Nephron (organoid): ENCODE measurements around the gene RUFY4.

Experiments
- H3K27ac Mint-ChIP-seq, 3 experiments: 2 replicates each; pipeline ENCODE4 v1.8.0; 2020; ENCODE audit warnings: mixed read lengths in 3 of 3, mild to moderate bottlenecking in 2 of 3, moderate library complexity in 1 of 3
- H3K27me3 Mint-ChIP-seq: 2 replicates; pipeline ENCODE4 v1.8.0; 2021; ENCODE audit warnings: low read depth, mild to moderate bottlenecking, moderate library complexity, mixed read lengths
- H3K36me3 Mint-ChIP-seq: 2 replicates; pipeline ENCODE4 v1.8.0; 2020; ENCODE audit warnings: low read depth, mixed read lengths
- H3K4me1 Mint-ChIP-seq: 2 replicates; pipeline ENCODE4 v1.8.0; 2020; ENCODE audit warnings: mixed read lengths
- H3K4me3 Mint-ChIP-seq, 3 experiments: 2 replicates each; pipeline ENCODE4 v1.8.0; 2020; ENCODE audit warnings: mild to moderate bottlenecking in 3 of 3, mixed read lengths in 3 of 3, moderate library complexity in 2 of 3
- H3K9me3 Mint-ChIP-seq: 2 replicates; pipeline ENCODE4 v1.8.0; 2020; ENCODE audit warnings: mixed read lengths
- TF ChIP-seq, protein P1 (sequence below), 3 experiments: fragments of 200-600 bp; sonication (generic); IDR thresholded peaks; one replicate each; pipeline ENCODE4 v1.5.0; 2021; ENCODE audit warnings: antibody characterized with exemption in 3 of 3; ENCODE audit not compliant: unreplicated experiment in 3 of 3

The RUFY4 gene

DNA sequence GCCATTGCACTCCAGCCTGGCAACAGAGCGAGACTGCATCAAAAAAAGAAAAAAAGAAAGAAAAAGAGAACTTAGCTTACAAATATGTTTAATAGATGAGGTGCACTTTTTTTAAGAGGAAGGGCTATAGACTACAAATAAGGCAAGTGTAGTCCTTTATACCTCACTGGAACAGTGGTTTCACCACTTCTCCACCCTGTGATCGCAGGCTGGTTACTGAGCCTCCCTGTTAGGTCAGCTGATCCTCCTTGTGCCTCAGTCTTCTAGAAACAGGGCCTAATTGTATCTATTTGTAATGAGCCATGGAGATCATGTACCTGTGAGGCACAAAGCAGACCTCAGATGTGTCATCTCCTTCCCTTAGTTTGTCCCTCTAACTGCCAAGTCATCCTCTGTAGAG is 61.3 kb downstream of the RUFY4 start:
- H3K9me3 Mint-ChIP-seq: no peaks in the 10 kb centered on the region
- H3K27ac Mint-ChIP-seq: no peak overlapping the region
- TF ChIP-seq, protein P1, sequence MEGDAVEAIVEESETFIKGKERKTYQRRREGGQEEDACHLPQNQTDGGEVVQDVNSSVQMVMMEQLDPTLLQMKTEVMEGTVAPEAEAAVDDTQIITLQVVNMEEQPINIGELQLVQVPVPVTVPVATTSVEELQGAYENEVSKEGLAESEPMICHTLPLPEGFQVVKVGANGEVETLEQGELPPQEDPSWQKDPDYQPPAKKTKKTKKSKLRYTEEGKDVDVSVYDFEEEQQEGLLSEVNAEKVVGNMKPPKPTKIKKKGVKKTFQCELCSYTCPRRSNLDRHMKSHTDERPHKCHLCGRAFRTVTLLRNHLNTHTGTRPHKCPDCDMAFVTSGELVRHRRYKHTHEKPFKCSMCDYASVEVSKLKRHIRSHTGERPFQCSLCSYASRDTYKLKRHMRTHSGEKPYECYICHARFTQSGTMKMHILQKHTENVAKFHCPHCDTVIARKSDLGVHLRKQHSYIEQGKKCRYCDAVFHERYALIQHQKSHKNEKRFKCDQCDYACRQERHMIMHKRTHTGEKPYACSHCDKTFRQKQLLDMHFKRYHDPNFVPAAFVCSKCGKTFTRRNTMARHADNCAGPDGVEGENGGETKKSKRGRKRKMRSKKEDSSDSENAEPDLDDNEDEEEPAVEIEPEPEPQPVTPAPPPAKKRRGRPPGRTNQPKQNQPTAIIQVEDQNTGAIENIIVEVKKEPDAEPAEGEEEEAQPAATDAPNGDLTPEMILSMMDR (IDR thresholded peaks at IDR 0.05; ENCODE audit: unreplicated experiment in 3 of 3): no peak
- no peaks in the 10 kb centered on the region for H3K4me1 Mint-ChIP-seq
- no peak overlapping the region for H3K4me3 Mint-ChIP-seq
- H3K27me3 Mint-ChIP-seq: peaks cover 15% of the 10 kb centered on the region
- H3K36me3 Mint-ChIP-seq: no peaks in the 10 kb centered on the region

DNA sequence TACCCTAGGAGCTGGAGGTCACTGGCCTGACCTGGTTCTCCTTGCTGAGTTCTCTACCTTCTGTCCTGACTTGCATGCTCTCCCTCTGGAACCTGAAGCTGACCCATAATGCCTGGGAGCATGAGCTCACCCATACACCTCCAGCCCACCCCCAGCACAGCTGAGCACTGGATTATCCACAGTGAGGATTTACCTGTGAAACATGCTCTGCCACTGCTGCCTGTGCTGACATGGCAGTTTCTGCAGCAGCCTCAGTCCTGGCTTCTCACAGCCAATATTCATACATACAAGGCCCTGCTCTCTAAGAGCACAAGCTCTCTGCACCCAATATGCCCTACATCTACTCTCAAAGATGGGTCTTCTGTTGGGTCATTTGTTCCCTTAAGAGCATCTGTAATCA is 61.8 kb downstream of the RUFY4 start:
- Mint-ChIP-seq H3K9me3 (no peaks in the 10 kb centered on the region), H3K36me3 (no peaks in the 10 kb centered on the region), H3K4me3 (no peak overlapping the region), H3K27ac (no peak overlapping the region), H3K27me3 (peaks cover 15% of the 10 kb centered on the region), H3K4me1 (no peaks in the 10 kb centered on the region)
- TF ChIP-seq, protein P1 (IDR thresholded peaks at IDR 0.05; ENCODE audit: unreplicated experiment in 3 of 3): no peak

DNA sequence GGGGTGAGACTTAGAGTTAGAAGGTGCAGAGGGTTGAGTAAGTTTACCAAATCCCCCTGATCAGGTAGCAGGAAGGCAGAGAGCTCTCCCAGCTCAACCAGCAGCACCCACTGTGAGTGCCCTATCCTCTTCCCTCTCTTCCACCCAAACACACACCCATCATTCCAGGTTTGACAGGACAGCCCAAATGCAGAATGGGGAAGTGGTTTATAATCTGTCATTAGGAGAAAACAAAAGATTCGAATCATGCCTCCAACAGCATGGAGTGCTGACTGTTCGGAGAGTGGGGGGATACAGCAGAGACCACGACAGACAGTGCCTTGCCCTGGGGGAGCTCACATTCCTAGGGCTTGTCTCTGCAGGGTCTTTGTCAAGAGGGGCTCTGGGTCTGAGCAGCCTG is 68.5 kb downstream of the RUFY4 start:
- H3K4me1 Mint-ChIP-seq: no peaks in the 10 kb centered on the region
- no peak overlapping the region for H3K27ac Mint-ChIP-seq
- no peaks in the 10 kb centered on the region for H3K36me3 Mint-ChIP-seq
- peaks cover 2% of the 10 kb centered on the region for H3K9me3 Mint-ChIP-seq
- TF ChIP-seq, protein P1 (IDR thresholded peaks at IDR 0.05; ENCODE audit: unreplicated experiment in 3 of 3): no peak
- peaks cover 46% of the 10 kb centered on the region for H3K27me3 Mint-ChIP-seq
- no peak overlapping the region for H3K4me3 Mint-ChIP-seq

DNA sequence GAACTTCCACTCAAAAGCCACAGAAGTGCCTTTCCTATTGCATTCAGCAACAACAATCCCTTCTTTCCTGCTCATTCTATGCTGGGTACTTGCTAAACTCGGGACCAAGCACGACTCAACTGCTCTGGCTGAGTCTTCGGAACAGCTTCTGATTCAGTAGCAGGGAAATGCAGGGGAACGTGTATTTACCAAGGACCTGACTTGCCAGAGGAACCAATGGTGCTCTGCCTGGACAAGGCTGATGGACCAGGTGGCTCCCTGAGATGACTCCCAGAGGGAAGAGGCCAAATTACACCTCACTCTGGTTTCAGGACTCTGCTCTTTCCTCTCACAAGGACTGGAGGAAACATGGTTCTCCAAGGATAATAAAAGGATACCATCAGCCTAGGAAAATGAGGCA is 69.0 kb downstream of the RUFY4 start:
- Mint-ChIP-seq H3K9me3 (peaks cover 4% of the 10 kb centered on the region), H3K27ac (no peak overlapping the region), H3K36me3 (no peaks in the 10 kb centered on the region), H3K27me3 (peaks cover 46% of the 10 kb centered on the region), H3K4me1 (no peaks in the 10 kb centered on the region), H3K4me3 (no peak overlapping the region)
- TF ChIP-seq, protein P1 (IDR thresholded peaks at IDR 0.05; ENCODE audit: unreplicated experiment in 3 of 3): no peak
